HG02798 (cell line): Measurements from ENCODE around the gene STAC.
"Not testable (repeated sequence)": the region's sequence is repeated elsewhere in the genome, so short reads cannot be mapped to it uniquely, and the experiment has no call there.

ENCODE experiments used
- ATAC-seq: cut with Tn5 transposase; IDR thresholded peaks from one replicate; pipeline ENCODE4 v1.9.1; 2021; ENCODE audit warnings: mild to moderate bottlenecking; ENCODE audit not compliant: unreplicated experiment, poor library complexity

The STAC gene

GRCh38 chr3:36409862-36410261, 29.6 kb downstream of the STAC start:
- no peak for ATAC-seq

DNA sequence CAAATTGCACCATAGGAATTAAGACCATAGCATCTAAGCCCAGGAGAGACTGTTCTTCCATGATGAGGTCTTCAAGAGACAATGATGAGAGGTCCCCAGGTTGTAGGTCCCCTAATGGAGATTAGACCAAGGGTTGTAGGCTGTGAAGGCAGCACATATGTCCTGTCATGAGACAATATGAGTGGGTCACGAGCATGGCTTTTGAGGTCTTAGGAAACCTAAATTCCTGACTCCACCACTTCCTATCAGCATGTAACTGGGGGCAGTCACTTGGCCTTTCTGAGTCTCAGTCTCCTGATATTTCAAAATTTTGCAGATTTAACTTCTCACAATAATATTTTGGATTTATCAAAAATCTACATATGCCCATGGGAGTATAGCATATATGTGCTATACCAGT, 31.3 kb downstream of the STAC start:
- no peak for ATAC-seq

DNA sequence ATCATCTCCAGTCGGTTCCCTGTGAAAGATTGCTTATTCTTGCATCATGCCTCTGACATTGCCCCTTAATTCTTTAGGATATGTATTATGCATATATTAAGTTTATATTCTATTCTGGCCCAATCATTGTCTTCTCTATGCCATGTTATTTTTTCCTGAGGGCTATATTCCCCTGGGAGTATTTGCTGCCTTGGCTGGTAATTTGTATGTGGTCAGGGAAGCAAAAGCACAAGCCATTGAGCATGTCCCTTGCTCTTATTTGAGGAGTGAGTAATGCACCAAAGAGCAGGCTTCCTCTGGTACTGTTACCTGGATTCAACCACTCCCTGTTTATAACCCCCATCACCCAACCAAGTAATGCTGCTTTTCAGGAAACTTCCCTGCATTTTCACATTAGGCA, 36.3 kb downstream of the STAC start:
- ATAC-seq = no peak

- no peak for ATAC-seq
Observed at GRCh38 chr3:36417237-36417636, 36.9 kb downstream of the STAC start.

- no peak for ATAC-seq
Observed at GRCh38 chr3:36418296-36418695, 38.0 kb downstream of the STAC start.

GRCh38 chr3:36428445-36428844, 48.1 kb downstream of the STAC start:
- no peak for ATAC-seq

GRCh38 chr3:36429986-36430485, 49.7 kb downstream of the STAC start:
- ATAC-seq = no peak

GRCh38 chr3:36433511-36433910, 53.2 kb downstream of the STAC start:
- no peak for ATAC-seq

- no peak for ATAC-seq
Observed at GRCh38 chr3:36434687-36435426, 54.6 kb downstream of the STAC start.

DNA sequence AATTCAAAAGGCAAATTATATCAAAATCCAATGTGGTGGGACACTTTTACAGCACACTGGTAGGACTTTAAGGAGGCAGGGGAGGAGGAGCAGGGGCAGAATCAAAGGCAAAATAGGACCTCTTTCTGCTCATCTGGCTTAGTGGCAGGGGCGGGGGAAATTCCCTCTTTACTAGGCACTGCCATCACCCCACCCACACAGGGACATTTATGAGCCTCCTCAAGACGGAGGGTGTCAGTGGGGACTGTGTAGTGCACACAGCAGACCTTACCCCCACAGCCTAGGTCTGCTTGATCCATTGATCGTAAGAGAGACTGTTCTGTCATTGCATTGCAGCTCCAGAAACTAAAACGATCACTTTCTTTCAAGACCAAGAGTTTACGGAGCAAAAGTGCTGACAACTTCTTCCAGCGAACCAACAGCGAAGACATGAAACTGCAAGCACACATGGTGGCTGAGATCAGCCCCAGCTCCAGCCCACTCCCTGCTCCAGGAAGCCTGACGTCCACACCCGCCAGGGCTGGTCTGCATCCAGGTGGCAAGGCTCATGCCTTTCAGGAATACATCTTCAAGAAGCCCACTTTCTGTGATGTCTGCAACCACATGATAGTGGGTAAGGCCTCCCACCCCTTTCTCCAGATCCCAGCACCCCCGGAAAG, 62.9 kb downstream of the STAC start:
- ATAC-seq = no peak

- ATAC-seq = no peak
Observed at GRCh38 chr3:36444909-36445308, 64.6 kb downstream of the STAC start.

- ATAC-seq = no peak
Observed at GRCh38 chr3:36446276-36446675, 66.0 kb downstream of the STAC start.

- ATAC-seq = no peak
Observed at GRCh38 chr3:36447061-36447460, 66.8 kb downstream of the STAC start.

GRCh38 chr3:36451816-36452215, 71.5 kb downstream of the STAC start:
- ATAC-seq = no peak

DNA sequence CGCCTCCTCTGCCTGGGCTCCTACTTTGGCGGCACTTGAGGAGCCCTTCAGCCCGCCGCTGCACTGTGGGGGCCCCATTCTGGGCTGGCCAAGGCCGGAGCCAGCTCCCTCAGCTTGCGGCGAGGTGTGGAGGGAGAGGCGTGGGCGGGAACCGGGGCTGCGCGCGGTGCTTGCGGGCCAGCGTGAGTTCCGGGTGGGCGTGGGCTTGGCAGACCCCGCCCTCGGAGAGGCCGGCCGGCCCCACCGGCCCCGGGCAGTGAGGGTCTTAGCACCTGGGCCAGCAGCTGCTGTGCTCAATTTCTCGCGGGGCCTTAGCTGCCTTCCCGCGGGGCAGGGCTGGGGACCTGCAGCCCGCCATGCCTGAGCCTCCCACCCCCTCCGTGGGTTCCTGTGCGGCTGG, 72.9 kb downstream of the STAC start:
- ATAC-seq = not testable (repeated sequence)

DNA sequence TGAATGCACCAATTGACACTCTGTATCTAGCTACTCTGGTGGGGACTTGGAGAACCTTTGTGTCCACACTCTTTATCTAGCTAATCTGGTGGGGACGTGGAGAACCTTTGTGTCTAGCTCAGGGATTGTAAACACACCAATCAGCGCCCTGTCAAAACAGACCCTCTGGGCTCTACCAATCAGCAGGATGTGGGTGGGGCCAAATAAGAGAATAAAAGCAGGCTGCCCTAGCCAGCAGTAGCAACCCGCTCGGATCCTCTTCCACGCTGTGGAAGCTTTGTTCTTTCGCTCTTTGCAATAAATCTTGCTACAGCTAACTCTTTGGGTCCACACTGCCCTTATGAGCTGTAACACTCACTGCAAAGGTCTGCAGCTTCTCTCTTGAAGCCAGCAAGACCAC, 73.6 kb downstream of the STAC start:
- not testable (repeated sequence) for ATAC-seq

DNA sequence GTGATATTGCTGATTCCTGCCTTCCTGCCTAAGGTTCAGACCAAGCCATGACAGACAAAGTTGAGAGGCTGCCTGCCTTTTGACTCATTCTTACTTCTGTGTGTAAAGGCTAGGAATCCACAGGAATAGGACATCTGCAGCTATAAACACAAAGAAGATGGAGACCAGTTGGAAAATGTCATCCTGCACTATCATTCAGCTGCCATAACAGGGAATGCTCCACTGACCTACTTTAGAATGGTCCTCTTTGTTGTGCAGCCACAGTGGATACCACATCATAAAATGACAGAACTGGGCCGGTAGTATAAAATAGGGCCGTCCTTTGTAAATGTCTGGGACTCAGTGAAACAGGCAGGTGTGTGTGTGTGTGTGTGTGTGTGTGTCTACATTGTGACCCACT, 75.1 kb downstream of the STAC start:
- ATAC-seq = no peak

- ATAC-seq = no peak
Observed at GRCh38 chr3:36456784-36457183, 76.5 kb downstream of the STAC start.

- ATAC-seq = no peak
Observed at GRCh38 chr3:36457667-36458066, 77.4 kb downstream of the STAC start.

DNA sequence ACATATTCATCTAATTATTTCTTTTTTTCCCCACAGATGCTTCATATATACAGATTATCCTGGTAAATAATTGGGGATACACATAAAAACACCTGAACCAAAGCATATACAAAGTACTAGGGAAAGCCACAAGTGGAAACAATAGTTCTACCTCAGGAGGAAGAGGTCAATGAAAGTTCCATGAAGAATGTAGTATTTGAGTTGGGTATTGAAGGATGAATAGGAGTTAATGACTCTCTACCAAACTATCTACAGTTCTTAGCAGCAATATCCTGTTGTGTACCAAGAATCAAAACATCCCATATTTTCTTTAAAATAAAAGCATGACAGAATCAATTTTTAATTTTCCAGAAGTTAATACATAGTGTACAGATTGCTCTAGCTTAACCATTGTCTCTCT, 78.9 kb downstream of the STAC start:
- no peak for ATAC-seq

GRCh38 chr3:36461597-36461996, 81.3 kb downstream of the STAC start:
- no peak for ATAC-seq

DNA sequence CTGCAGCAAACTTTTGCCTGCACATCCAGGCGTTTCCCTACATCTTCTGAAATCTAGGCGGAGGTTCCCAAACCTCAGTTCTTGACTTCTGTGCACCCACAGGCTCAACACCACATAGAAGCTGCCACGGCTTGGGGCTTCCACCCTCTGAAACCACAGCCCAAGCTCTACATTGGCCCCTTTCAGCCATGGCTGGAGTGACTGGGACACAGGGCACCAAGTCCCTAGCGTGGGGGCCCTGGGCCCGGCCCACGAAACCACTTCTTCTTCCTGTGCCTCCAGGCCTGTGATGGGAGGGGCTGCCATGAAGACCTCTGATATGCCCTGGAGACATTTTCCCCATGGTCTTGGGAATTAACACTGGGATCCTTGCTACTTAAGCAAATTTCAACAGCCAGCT, 91.7 kb downstream of the STAC start:
- ATAC-seq = not testable (repeated sequence)
